Measurements from ENCODE around the gene PUDP. TPM values are rescaled to one million over a fixed set of nuclear protein-coding genes. Genes with fewer than 3 reads are reported as not detected.

PUDP gene
- total RNA-seq, 1 donor from 2014 or later: 41.4 TPM

DNA sequence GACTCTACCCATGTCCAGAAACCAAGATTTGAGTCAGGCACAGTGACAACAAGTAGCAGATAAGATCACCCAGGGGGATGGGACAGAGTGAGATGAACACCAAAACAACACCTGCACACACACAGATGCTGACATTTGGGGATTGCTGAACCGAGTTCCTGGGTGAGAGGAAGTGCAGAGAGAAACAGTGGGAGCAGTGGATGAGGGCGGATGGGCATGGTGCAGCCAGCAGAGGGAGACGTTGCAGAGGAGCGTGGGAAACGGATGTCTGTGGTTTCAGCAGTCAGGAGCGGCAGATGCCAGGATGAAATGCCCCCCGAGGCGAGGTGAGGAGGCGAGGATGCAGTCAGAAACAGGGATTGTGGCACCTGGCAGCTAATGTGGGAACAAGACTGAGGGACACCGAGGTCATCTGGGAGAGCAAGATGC, 79.0 kb downstream of the PUDP start:
- Mint-ChIP-seq H3K27me3 (ENCODE audit: low read depth) (no peaks in the 10 kb centered on the region), H3K4me1 (peaks cover 7% of the 10 kb centered on the region), H3K4me3 (no peak overlapping the region), H3K27ac (no peak overlapping the region), H3K36me3 (peaks cover 42% of the 10 kb centered on the region), H3K9me3 (peaks cover 11% of the 10 kb centered on the region)
- TF ChIP-seq, protein P1, sequence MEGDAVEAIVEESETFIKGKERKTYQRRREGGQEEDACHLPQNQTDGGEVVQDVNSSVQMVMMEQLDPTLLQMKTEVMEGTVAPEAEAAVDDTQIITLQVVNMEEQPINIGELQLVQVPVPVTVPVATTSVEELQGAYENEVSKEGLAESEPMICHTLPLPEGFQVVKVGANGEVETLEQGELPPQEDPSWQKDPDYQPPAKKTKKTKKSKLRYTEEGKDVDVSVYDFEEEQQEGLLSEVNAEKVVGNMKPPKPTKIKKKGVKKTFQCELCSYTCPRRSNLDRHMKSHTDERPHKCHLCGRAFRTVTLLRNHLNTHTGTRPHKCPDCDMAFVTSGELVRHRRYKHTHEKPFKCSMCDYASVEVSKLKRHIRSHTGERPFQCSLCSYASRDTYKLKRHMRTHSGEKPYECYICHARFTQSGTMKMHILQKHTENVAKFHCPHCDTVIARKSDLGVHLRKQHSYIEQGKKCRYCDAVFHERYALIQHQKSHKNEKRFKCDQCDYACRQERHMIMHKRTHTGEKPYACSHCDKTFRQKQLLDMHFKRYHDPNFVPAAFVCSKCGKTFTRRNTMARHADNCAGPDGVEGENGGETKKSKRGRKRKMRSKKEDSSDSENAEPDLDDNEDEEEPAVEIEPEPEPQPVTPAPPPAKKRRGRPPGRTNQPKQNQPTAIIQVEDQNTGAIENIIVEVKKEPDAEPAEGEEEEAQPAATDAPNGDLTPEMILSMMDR (IDR thresholded peaks at IDR 0.05; ENCODE audit: unreplicated experiment): no peak
- DNase-seq (ENCODE audit: low spot score in 2 of 2, unreplicated experiment in 2 of 2): no peak

DNA sequence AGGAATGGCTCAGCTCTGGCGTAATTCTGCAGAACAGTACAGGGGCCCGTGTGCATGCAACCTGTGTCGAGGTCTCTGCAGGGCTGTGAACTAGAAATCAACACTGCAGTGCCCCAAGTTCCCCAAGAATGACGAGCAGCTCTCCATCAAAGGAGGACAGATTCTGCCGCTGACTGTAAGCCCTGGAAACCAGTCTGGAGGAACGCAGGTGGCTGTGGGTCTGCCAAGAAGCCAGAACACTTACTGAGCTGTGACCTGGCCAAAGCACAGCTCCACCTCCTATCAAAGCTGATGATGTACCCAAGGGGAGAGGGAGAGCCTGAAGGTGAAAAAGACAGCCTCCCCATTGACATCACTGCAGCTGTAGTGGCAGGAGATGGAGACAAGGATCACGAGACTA, 80.7 kb downstream of the PUDP start:
- TF ChIP-seq, protein P1 (IDR thresholded peaks at IDR 0.05; ENCODE audit: unreplicated experiment): no peak
- Mint-ChIP-seq H3K27me3 (ENCODE audit: low read depth) (no peaks in the 10 kb centered on the region), H3K9me3 (peaks cover 18% of the 10 kb centered on the region), H3K36me3 (peaks cover 42% of the 10 kb centered on the region), H3K27ac (no peak overlapping the region), H3K4me3 (no peak overlapping the region), H3K4me1 (peaks cover 14% of the 10 kb centered on the region)
- DNase-seq (ENCODE audit: low spot score in 2 of 2, unreplicated experiment in 2 of 2): no peak

DNA sequence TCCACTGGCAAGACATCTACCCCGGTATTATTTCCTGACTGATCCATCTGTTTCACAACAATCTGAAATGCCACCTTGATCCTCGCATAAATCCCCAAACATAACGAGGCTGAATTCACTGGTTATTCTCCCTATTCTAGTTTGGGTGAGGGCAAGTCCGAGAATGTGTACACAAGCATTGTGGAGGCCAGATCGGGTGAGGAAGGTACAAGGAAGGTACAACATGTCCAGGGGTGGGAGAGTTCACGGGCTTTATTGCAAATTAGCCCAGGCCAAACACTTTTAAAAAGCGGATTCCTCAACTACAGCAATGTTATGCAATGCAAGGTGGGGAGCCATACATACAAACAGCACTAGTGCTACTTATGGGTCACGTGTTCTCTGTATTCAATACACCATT, 82.5 kb downstream of the PUDP start:
- Mint-ChIP-seq H3K9me3 (peaks cover 24% of the 10 kb centered on the region), H3K27me3 (ENCODE audit: low read depth) (no peaks in the 10 kb centered on the region), H3K4me1 (peaks cover 17% of the 10 kb centered on the region), H3K4me3 (no peak overlapping the region), H3K27ac (no peak overlapping the region), H3K36me3 (peaks cover 47% of the 10 kb centered on the region)
- no peak for DNase-seq (ENCODE audit: low spot score in 2 of 2, unreplicated experiment in 2 of 2)
- TF ChIP-seq, protein P1 (IDR thresholded peaks at IDR 0.05; ENCODE audit: unreplicated experiment): no peak

DNA sequence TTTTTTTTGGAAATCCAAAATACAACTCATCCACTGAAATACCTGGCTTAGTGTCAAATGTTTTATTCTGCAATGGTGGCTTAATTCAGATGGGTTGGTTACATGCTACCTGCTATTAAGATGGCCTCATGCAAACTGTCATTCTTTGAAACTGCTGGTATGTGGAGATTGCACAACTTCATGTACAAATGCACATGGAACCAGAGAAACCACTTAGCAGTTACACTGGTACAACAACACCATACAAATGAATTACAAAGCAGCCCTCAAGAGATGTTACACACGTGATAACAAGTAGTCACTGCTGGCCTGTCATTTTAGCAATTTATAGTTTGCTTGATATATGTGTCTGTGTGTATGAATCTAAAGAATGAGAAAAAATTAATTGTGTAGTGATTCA, 85.0 kb downstream of the PUDP start:
- H3K27ac Mint-ChIP-seq: no peak overlapping the region
- no peak for DNase-seq (ENCODE audit: low spot score in 2 of 2, unreplicated experiment in 2 of 2)
- TF ChIP-seq, protein P1 (IDR thresholded peaks at IDR 0.05; ENCODE audit: unreplicated experiment): no peak
- no peaks in the 10 kb centered on the region for H3K27me3 Mint-ChIP-seq (ENCODE audit: low read depth)
- H3K9me3 Mint-ChIP-seq: peaks cover 24% of the 10 kb centered on the region
- peaks cover 38% of the 10 kb centered on the region for H3K36me3 Mint-ChIP-seq
- peaks cover 17% of the 10 kb centered on the region for H3K4me1 Mint-ChIP-seq
- H3K4me3 Mint-ChIP-seq: no peak overlapping the region

DNA sequence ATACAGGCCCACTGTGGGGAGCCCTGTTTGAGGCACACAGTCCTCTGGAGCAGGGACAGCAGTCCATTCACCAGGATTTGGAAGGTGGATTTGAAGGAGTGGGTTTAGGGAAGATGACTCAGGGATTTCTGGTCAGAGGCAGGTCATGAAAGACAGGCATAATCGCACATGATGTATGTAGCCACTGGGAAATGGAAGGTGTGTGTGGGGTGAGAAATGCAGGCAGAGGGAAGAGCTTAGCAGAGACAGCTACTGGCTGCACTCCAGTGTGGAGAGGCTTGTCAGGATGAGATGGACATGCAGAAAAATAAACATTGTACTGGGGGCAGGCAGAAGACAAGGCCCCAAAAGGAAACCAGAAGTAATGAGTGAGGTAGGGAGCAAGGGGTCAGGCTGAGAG, 85.7 kb downstream of the PUDP start:
- no peak for DNase-seq (ENCODE audit: low spot score in 2 of 2, unreplicated experiment in 2 of 2)
- peaks cover 20% of the 10 kb centered on the region for H3K9me3 Mint-ChIP-seq
- peaks cover 17% of the 10 kb centered on the region for H3K4me1 Mint-ChIP-seq
- H3K4me3 Mint-ChIP-seq: no peak overlapping the region
- peaks cover 36% of the 10 kb centered on the region for H3K36me3 Mint-ChIP-seq
- no peak overlapping the region for H3K27ac Mint-ChIP-seq
- H3K27me3 Mint-ChIP-seq (ENCODE audit: low read depth): no peaks in the 10 kb centered on the region
- TF ChIP-seq, protein P1 (IDR thresholded peaks at IDR 0.05; ENCODE audit: unreplicated experiment): no peak

DNA sequence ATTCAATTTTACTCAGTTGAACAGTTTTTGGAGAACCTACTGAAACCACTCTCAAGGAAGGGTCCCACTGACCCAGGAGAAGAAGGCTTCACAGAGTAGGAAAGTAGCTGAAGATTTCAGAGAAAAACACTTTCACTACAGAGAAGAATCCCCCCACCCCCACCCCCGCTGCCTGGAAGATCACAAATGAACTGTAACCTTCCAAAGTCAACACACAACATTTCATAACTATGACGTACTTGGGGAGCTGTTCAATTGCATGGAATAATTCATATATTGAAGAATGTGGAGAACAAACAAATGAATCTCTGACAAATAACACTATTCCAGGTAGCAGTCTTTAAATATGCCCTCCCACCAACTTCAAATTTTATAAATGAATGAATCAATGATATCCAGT, 86.5 kb downstream of the PUDP start:
- H3K27ac Mint-ChIP-seq: no peak overlapping the region
- TF ChIP-seq, protein P1 (IDR thresholded peaks at IDR 0.05; ENCODE audit: unreplicated experiment): no peak
- peaks cover 34% of the 10 kb centered on the region for H3K36me3 Mint-ChIP-seq
- H3K4me3 Mint-ChIP-seq: no peak overlapping the region
- H3K27me3 Mint-ChIP-seq (ENCODE audit: low read depth): no peaks in the 10 kb centered on the region
- H3K9me3 Mint-ChIP-seq: peaks cover 16% of the 10 kb centered on the region
- DNase-seq (ENCODE audit: low spot score in 2 of 2, unreplicated experiment in 2 of 2): no peak
- H3K4me1 Mint-ChIP-seq: peaks cover 17% of the 10 kb centered on the region

All from mesothelial cell of epicardium (in vitro differentiated cells).